GM21367 (cell line): ENCODE results near the gene LATS2.

Experiments
- ATAC-seq: cut with Tn5 transposase; IDR thresholded peaks from one replicate; pipeline ENCODE4 v1.9.1; 2021; ENCODE audit not compliant: unreplicated experiment

Gene LATS2

DNA sequence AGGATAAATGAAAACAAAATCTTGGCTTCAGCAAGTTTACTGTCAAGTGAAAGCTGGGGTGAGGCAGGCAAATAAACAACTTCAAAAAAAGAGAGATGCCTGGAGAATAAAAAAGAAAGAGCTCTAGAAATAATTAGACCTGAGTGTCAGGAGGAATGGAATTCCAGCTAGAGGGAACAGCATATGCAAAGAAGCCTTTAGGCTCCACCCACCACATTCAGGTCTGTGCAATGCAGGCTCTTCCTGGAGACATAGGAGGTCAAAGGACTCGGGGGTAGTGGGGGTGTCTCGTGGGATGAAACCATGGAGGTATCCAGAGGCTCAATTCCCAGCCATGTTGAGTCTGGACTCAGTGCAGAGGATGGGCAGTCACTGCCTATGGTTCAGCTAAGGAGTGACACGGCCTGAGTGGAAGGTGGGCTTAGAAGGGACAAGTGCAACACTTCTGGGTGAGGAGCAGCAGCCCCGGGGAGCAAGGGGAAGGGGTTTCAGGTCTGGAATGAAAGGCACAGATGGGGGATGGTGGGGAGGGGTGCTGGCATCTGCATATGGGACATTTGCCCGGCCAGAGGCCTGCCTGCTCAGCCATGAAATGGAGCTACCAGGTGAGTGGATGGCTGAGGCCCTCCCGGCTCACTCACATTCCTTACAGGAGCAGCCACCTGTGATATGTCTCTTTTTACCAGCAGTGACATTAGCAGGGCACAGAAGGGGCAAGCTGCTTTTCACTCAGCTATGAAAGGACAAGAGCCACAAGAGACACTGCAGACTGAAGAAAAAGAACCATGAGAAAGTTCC lies 12.3 kb downstream of the LATS2 start:
- no peak for ATAC-seq

DNA sequence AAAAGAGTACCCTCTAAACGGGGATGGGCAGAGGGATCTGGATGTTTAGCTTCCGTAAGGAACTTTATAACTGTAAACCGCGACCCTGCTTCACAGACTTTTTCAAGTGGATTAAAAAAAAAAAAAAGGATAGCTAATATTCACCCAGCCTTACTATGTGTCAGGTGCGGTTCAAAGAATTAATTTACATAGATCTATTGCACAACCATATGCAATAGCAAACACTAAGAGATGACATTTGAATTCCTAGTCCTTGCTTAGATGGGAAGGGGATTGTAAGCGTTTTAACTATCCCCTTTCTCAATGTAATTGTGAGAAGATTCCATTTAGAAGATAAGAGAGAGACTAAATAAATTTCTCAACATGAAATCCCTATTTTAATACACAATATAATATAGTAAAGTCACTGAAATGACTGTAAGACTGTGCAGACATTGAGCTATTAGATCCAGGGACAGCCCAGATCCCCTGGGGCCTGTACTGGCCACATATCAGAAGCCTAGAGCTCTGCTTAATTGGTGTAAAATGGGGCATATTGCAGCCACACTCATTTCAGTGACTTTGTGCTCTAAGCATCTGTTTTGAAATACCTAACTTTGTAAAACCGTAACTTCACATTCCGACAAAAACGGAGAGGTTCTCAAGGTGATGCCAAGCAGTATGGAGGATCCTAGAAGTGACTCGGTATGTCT lies 13.6 kb downstream of the LATS2 start:
- ATAC-seq = no peak

DNA sequence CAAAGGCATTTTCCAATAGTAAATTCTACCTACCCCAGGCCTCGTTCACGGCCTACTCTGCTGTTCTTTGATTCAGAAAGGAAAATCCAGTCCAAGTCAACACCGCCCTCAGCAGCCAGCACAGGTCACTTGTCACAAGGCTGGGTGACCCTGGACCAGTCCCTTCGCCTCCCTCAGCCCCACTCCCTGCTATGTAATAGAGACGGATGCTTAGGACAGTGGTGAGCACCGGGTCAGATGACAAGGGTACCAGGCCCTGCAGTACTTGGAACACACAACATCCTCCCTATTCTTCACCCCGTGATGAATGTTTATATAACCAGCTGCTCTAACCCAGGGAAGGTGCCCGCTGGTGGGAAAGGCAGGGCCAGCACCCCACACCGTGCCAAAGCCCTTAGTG lies 14.3 kb downstream of the LATS2 start:
- no peak for ATAC-seq

DNA sequence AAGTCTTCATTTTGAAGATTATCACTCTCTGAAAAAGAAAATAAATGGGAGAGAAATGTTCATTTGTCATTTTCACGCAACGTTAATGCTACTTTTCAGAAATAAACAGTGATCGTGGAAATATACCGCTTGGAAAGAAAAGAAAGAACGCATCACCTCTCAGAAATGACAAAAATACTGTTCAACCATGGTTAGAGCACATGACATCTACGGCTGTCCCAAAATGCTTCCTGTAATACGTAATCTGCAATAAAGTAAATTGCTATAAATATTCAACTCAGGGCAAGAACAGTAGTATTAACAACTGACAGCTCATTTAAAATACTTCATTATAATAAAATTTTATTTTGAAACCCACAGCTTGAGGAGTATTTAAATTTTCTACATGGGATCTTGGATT lies 15.2 kb downstream of the LATS2 start:
- ATAC-seq = no peak

DNA sequence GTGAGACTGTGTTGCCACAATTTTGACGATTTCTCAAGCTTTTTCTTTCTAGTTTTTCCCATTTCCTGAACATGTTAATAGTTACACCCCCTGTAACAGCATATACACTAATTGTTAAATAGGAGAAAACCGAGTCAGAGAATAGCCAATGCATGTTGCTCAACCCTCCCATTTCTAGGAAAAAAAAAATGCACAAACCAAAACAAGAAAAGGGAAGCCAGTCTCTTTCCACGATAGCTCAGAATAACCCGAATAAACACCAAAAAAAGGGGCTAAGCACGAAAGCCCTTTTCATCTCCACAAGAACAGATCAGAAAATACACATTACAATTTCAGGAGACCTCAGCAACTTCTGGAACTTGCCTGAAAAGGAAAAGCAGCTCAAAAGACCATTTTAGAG lies 16.3 kb downstream of the LATS2 start:
- no peak for ATAC-seq

DNA sequence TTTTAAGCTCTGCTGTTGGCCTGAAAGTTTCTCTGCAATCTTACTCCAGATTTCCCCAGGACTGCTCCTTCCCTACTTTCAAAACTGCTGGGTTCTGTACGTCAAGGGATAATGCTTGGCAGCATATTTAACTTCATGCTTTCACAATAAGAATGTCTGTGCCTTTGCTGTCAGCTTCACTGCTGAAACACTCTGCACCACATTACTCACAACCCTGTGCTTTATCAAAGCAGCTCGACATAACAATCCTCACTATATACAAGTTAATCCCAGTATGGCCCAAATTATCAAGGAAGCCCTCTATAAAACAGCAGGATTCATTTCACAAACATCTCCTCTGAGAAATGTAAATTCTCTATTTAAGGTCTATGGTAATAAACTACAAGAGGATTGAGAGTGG lies 17.5 kb downstream of the LATS2 start:
- no peak for ATAC-seq

DNA sequence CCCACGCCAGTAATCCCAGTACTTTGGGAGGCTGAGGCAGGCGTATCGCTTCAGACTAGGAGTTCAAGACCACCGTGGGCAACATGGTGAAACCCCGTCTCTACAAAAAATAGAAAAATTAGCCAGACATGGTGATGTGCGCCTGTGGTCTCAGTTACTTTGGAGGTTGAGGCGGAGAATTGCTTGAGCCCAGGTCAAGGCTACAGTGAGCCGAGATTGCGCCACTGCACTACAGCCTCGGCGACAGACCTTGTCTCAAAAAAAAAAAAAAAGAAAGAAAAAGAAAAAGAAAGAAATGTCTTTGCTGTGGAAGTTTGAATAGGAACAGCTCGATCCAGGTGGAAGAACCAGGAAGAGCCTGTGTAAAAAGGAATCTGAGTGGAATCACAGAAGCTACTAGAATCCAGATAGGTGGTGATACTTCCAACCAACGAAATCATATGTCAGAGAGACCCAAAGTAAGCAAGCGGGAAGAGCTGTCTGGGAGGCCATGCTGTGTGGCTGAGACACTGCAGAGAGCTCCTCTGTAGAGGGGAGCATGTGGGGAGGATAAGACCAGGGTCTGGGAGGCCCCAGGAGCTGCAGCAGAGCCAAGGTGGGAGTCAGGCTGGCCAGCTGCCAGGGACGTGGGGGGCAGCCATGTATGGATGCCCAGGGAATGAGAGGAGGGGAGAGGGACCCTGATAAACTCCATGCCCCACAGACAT lies 21.1 kb downstream of the LATS2 start:
- ATAC-seq = no peak

DNA sequence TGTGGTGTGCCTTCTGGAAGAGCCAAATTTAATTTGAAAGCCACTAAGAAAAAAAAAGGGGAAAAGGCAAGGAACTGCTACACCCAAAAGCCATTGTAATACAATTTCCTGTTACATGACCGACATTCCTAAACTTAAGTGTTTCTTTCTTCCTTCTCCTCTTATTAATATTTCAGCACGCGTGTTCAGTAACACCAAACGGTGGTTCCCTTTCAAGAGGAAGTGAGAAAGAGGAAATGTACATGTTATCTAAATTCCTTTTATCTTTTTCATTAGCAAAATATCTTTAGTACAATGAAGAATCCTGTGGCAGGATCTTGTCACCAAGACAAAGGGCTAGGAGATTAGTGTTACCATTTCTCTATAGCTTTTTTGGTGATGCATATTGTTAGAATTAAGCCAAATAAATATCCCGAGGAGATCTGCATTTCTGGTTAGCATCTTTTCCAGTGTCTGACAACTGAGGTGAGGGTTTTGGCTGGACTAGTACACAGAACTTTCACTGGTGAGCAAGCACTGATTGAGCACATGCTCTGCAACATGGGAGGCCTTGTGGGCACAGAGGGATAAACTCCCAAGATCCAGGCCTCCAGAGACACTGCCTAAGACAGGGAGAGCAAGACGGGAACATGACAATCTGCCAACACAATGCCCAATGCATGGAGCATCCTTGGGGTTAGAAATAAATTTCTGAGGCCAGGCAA lies 22.1 kb downstream of the LATS2 start:
- ATAC-seq = no peak

DNA sequence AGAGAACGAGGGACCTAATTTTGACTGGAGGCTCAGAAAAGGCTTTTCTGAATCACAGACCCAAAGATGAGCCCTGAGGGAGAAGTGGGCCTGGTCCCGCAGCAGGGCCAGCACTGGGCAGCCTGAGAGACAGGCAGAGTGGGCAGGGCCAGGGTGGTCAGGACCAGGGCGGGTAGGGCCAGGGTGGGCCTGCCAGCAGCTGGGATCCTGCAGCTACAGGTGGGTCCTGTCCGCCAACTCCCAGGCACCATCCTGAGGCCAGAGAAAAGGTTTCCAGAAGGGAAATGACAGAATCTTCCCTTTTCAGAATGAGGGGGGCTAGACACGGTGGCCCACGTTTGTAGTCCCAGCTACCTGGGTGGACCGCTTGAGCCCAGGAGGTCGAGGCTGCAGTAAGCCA lies 23.7 kb downstream of the LATS2 start:
- no peak for ATAC-seq

DNA sequence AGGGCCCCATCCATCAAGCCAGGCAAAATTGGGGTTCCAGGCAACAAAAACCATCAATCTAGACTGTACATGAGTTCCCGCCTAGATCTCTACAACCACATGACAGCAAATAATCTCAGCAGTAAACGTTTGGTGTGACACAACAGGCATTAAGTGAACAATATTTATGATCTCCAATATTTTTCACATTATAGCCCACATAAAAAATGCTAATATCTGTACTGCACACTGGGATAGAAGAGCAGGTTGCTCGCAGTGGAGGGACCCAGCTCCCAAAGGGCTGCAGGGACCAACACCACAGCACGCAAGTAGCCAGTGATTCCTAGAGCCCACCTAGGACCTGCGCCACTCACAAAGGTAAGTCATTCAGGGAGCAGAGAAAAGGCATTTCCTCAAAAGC lies 25.9 kb downstream of the LATS2 start:
- ATAC-seq = no peak

DNA sequence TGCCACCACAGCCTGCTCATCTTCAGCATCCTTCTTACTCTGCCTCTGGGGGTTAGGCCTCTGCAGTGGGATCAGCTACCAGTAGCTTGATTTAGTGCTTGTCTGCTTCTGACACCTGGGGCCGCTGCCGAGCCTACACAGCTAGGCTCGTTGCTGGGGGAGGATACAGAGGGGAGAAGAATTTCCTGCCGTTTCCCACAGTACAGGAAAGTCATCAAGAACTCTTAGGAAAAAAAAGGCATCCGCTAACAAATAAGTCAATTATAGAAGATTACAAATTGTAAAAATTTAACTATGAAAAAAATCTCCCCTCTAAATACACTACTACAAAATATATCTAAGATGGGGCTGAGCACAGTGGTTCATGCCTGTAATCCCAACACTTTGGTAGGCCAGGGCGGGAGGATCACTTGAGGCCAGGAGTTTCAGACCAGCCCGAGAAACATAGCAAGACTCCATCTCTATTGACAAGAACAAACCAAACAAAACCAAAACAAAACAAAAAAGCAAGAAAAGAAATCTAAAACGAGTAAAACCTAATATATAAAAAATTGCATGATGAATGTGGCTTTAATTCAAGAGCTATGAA lies 26.7 kb downstream of the LATS2 start:
- no peak for ATAC-seq

DNA sequence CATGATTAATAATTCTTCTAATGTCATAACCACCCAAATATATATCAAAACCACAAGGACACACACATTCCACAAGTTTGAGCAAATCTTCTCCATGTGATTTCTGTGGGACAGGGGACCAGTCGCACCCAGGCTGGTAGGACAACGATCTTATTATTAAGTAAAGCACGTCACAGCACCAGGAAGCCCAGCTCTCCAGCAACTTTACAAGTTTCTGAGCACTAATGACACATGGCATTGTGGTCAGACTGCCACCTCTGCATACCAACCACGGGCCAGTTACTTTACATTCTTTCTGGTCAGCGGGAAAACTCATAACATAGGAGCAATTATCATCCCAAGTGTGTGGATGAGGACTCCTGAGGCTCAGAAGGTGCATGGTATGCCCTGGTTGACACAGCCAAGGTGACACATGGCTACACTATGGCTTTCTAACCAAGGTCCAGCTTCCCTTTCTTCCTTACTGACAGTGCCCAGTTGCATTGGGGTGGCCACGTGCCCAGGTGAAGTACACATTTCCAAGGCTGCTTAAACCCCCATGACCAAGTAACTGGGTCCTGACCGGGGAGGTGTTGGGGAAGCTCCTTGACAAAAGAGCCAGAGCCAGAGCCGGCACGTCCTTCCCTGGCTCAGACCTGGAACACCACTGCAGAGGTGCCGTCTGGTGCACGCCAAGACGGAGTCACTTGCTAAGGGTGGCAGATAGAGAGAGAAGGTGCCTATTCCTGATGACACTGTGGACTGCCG lies 27.4 kb downstream of the LATS2 start:
- no peak for ATAC-seq

DNA sequence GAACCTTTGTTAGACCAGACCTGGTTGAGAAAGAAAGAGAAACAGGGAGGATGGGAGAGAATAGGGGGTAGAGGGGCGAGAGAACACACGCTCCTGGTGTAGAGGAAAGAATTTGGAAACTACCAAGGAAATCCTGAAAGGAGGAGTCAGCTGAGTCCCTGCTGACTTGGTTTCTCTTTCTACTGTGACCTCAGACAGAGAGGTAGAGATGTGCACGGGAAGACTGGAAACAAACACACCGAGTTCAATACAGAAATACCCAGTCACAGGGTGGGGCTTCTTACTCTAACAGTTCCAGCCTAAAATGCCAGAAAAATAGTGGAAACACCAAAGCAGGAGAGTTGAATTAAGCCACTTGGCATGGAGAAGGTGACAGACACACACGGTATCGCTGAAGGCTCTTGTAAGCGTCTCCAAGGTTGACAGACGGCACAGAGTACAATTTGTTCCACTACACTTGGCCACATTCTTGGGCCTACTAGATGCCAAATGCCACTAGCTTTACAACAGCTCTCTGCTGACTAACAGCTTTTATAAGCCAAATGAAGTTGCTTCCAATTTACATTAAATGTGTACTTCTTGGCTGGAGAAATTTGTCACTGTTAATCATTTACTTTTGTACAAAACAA lies 28.1 kb downstream of the LATS2 start:
- ATAC-seq = no peak

DNA sequence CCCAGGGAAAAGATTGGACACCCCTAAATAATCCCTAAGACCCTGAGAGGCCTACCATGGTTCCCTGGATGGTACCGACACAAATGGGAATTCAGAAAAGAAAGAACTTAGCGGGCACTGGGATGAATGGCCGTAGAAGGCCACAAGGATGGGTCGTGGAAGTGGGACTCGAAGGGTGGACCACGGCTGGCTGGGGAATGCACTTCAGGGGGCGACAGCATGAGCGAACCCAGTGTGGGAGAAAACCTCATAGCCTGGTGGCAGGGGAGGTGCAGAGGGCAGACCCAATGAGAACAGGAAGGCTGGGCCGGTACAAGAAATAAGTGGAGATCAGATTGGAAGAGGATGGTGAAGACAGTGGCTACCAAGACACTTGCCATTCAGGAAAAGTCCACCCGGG lies 28.7 kb downstream of the LATS2 start:
- no peak for ATAC-seq

DNA sequence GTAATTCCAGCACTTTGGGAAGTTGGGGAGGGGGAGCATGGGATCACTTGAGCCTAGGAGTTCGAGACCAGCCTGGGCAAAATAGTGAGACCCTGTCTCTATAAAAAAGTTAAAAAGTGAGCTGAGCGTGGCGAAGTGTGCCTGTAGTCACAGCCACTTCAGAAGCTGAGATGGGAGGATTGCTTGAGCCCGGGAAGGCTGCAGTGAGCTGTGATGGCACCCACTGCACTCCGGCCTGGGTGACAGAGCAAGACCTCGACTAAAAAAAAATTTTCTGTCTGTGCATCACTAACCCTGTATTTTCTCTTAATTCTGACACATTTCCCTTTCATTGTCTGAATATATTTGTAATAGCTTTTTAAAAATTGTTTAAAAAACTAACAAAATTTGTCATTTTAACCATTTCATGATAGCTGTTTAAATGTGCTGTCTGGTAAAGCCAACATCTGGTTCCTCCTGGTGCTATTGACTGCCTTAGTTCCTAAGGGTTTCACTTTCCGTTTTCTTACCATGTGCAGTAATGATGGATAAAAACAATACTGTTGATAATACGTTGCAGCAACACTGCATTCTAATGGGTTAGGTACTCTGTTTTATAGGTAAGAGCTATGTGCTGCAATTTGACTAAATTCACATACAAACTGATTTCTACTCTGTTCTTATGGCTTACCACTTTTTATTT lies 29.7 kb downstream of the LATS2 start:
- no peak for ATAC-seq

DNA sequence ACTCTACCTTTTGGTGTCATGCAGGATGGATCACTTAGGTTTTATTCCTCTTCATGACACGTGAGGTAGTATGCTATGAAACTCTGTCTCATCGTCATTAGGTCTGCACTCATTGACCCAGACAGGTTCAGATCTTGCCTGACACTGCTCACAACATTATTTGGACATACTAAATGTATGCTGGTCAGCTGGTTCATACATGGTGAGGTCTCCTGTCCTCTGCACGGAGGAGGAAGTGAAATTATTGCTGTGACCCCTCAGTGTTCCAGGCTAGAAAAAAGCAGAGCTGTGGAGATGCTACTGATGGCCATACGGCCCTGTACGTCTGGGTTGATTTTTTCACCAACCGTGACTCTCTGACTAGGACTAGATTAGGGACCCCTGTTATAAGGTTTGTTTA lies 35.8 kb downstream of the LATS2 start:
- ATAC-seq = no peak

DNA sequence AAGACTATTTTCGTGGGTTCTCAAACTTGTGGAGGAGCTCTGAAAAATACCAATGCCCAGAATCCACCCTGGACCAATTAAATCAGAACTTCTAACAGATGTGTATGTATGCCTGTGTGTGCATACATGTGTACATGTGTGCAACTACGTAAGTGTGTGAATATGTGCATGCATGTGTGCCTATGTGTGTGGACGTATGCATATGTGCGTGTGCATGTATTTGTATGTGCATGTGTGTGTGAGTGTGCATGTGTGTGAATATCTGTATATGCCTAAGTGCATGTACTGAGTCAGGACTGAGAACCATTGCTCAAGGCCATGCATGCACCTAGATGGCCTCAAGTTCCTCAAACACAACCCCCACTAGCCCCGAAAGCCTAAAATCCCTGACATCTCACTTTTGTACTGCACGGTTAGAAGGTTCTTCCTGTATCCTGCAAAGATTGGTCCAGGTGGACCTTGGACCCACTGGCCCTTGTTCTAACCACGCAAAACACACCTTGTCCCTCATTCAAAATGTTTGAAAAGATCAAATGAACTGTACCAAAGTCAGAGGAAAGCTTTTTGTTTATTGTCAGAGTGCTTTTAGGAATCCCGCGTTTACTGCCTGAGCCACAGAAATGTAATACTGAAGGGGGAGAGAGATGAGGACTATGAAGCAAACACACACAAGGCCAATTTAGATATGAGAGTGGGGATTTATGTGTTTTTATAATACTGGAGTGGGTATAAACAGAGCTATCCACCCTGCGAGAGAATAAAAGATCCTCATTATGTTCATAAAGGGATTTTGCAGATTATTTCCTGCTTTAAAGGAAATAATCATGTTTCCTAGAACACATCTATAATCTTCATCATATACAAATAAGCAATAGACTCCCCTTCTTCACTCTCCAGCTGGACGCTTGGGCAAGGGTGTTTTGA lies 39.1 kb downstream of the LATS2 start:
- ATAC-seq = no peak

DNA sequence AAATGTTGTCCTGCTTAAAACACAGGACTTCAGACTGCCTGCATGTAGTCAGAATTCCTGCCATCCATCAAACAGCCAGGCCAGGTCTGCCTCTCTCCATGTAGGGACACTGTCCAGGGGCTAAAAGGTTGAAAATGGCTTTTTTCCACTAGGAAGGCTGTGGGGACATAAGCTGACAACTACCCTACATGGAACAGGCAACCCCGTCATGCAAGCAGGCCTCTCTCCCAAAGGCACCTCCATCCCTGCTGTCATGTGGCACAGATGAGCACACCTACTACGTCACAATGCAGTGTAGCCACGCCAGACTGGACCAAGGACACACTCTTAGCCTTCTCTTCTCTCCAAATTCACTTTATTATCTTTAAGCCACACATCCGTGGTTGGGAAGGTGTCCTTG lies 40.8 kb downstream of the LATS2 start:
- no peak for ATAC-seq
